ENCODE measurements around the gene ZNRD2. TPM values are rescaled to one million over a fixed set of nuclear protein-coding genes. Genes with fewer than 3 reads are reported as not detected.

ZNRD2 gene
- total and polyA plus RNA-seq, 8 donors = 21.7 to 55.7 (median 50.0) TPM

DNA sequence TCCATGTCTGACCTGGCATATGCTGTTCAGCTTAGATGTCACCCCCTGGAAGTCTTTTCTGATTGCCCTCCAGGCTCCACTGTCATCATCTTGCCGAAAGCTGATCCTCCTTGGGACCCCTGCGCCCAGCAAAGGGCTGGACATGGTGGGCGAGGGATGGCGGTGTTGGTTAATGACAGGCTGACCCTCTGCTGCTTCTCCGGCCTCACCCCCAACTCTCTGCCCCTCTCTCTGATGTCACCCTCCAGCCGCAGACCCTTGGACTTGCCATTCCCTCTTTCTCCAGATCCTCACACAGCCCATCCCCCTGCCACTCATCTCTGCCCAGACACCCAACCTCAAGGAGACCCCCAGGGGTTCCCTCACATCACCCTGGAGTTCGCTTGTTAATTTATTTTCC lies 7.9 kb downstream of the ZNRD2 start:
- Histone ChIP-seq H3K4me3 (peak overlapping the region in 1 of 2 donors; percentile 91), H3K36me3 (peaks cover 0 to 60% of the 10 kb centered on the region in 2 donors), H3K9me3 (no peaks in the 10 kb centered on the region), H3K27me3 (no peaks in the 10 kb centered on the region), H3K4me1 (peaks cover 29 to 62% of the 10 kb centered on the region in 2 donors), H3K27ac (peak overlapping the region in 1 of 2 donors; percentile 99)
- ATAC-seq = no peak
- intact Hi-C loops (cut with DNase I) = no loop called here
- TF ChIP-seq, protein P1, sequence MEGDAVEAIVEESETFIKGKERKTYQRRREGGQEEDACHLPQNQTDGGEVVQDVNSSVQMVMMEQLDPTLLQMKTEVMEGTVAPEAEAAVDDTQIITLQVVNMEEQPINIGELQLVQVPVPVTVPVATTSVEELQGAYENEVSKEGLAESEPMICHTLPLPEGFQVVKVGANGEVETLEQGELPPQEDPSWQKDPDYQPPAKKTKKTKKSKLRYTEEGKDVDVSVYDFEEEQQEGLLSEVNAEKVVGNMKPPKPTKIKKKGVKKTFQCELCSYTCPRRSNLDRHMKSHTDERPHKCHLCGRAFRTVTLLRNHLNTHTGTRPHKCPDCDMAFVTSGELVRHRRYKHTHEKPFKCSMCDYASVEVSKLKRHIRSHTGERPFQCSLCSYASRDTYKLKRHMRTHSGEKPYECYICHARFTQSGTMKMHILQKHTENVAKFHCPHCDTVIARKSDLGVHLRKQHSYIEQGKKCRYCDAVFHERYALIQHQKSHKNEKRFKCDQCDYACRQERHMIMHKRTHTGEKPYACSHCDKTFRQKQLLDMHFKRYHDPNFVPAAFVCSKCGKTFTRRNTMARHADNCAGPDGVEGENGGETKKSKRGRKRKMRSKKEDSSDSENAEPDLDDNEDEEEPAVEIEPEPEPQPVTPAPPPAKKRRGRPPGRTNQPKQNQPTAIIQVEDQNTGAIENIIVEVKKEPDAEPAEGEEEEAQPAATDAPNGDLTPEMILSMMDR (IDR thresholded peaks at IDR 0.05) = no peak
- DNase-seq = no peak

DNA sequence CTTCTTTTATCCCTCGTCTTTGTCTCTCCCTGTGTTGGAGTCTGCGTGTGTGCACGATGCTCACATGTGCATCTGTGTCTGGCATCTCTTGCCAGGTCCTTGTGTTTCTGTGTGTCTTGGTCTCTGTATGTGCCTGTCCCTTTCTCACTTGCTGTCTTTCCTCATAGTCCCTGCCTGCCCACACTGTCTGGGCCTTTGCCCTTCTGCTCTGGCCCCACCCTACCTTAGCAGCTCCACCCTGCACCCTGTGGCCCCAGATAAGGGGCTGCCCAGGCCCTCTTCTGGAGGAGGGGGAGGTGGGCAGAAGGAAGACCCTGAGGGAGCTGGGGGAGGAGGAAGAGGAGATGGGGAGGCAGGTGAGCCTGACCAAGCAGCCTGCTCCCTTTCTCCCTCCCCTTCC lies 8.4 kb downstream of the ZNRD2 start:
- ATAC-seq = no peak
- Histone ChIP-seq H3K27ac (peak overlapping the region in 1 of 2 donors; percentile 57), H3K4me1 (peaks cover 25 to 57% of the 10 kb centered on the region in 2 donors), H3K9me3 (no peaks in the 10 kb centered on the region), H3K27me3 (no peaks in the 10 kb centered on the region), H3K4me3 (peak overlapping the region in 1 of 2 donors; percentile 91), H3K36me3 (peaks cover 0 to 62% of the 10 kb centered on the region in 2 donors)
- intact Hi-C loops (cut with DNase I) = no loop called here
- no peak for DNase-seq
- TF ChIP-seq, protein P1 (IDR thresholded peaks at IDR 0.05) = no peak

DNA sequence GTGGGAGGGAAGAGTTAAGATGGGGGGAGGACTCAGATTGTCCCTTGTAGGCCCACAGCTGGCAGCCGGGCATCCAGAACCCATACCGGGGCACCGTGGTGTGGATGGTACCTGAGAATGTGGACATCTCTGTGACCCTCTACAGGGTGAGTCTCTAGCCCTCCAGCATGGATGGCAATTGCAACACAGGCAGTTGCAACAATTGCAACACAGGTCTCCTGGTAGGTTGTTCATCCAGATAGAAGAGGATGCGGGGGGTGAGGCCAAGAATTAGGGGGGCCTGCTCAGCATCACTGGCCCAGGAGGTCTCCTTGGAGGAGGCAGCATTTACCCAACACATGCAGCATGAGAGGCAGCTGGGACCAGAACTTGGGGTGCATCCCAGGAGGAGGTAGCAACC lies 9.0 kb downstream of the ZNRD2 start:
- ATAC-seq = no peak
- Histone ChIP-seq H3K27ac (no peak overlapping the region), H3K36me3 (peaks cover 0 to 66% of the 10 kb centered on the region in 2 donors), H3K4me1 (peaks cover 22 to 53% of the 10 kb centered on the region in 2 donors), H3K9me3 (no peaks in the 10 kb centered on the region), H3K27me3 (no peaks in the 10 kb centered on the region), H3K4me3 (no peak overlapping the region)
- no peak for DNase-seq
- TF ChIP-seq, protein P1 (IDR thresholded peaks at IDR 0.05) = no peak
- intact Hi-C loops (cut with DNase I) = no loop called here

DNA sequence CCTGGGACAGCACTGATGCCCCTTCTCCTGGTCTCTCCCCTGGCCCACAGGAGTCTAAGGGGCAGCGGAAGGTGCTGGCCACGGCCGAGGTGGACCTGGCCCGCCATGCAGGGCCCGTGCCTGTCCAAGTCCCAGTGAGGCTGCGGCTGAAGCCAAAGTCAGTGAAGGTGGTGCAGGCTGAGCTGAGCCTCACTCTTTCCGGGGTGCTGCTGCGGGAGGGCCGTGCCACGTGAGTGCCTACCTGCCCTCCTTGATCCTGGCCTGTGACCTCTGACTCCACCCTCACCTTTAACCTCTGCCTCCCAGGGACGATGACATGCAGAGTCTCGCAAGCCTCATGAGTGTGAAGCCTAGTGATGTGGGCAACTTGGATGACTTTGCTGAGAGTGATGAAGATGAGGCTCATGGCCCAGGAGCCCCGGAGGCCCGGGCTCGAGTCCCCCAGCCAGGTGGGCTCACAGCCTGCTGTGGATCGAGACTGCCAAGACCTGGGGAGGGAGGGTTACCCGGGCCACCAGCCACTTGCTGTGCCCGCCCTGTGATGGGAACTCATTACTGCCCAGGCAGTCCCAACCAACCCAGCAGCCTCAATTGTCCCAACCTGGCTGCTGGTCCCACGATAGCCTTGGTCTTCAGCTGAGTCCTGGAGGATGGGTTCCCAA lies 9.9 kb downstream of the ZNRD2 start:
- no peaks in the 10 kb centered on the region for H3K27me3 ChIP-seq
- DNase-seq (no peak), ATAC-seq (no peak)
- peaks cover 0 to 73% of the 10 kb centered on the region in 2 donors for H3K36me3 ChIP-seq
- no peak overlapping the region for H3K4me3 ChIP-seq
- H3K27ac ChIP-seq = no peak overlapping the region
- peaks cover 16 to 44% of the 10 kb centered on the region in 2 donors for H3K4me1 ChIP-seq
- TF ChIP-seq, protein P1 (IDR thresholded peaks at IDR 0.05) = no peak
- no peaks in the 10 kb centered on the region for H3K9me3 ChIP-seq
- intact Hi-C loops (cut with DNase I) = no loop called here

DNA sequence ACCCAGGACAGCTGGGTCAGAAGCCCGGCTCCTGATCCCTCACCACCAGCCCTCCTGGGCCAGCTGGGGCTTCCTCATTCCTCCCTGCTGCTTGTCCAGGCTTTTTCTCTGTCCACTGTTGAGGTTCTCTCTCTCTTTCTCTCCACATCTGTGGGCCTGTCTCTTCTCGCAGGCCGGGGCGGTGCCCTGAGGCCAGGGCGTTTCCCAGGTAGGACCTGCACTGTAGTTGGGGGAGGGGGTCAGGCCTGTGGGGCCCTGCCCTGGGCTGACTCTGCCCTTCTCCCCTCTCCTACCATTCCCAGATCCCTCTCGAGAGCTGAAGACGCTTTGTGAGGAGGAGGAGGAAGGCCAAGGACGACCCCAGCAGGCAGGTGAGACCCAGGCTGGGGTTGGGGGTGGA lies 10.5 kb downstream of the ZNRD2 start:
- Histone ChIP-seq H3K27me3 (no peaks in the 10 kb centered on the region), H3K4me1 (peaks cover 13 to 45% of the 10 kb centered on the region in 2 donors), H3K36me3 (peaks cover 0 to 79% of the 10 kb centered on the region in 2 donors), H3K27ac (no peak overlapping the region), H3K4me3 (no peak overlapping the region), H3K9me3 (no peaks in the 10 kb centered on the region)
- DNase-seq = no peak
- ATAC-seq = no peak
- TF ChIP-seq, protein P1 (IDR thresholded peaks at IDR 0.05) = no peak
- intact Hi-C loops (cut with DNase I) = no loop called here
